Mesendoderm (in vitro differentiated cells): ENCODE data around the gene RBM39.
"Not testable (repeated sequence)": the region's sequence is repeated elsewhere in the genome, so short reads cannot be mapped to it uniquely, and the experiment has no call there.

Source experiments
- DNase-seq: peaks from one replicate; pipeline ENCODE4 v3.0.0; 2013
- H2AK5ac ChIP-seq: 2 replicates; pipeline ENCODE4 v1.6.1; 2013; ENCODE audit warnings: low read length, inconsistent platforms
- H2BK120ac ChIP-seq: 2 replicates; pipeline ENCODE4 v1.6.1; 2013; ENCODE audit warnings: low read depth, mild to moderate bottlenecking, low read length, moderate library complexity, mixed read lengths
- H2BK15ac ChIP-seq: replicated peaks from 2 replicates; pipeline ENCODE4 v1.6.1; 2013; ENCODE audit warnings: low read depth, mild to moderate bottlenecking, moderate library complexity
- H2BK5ac ChIP-seq: 2 replicates; pipeline ENCODE4 v1.6.1; 2013; ENCODE audit warnings: low read length, inconsistent platforms
- H3K18ac ChIP-seq: 2 replicates; pipeline ENCODE4 v1.6.1; 2013; ENCODE audit warnings: mild to moderate bottlenecking, low read length, mixed read lengths
- H3K23ac ChIP-seq: one replicate; pipeline ENCODE4 v1.6.1; 2013; ENCODE audit warnings: low read length
- H3K27ac ChIP-seq: 2 replicates; pipeline ENCODE4 v1.5.1; 2013; ENCODE audit warnings: low read depth, mild to moderate bottlenecking, inconsistent platforms, low read length, moderate library complexity
- H3K27me3 ChIP-seq: 2 replicates; pipeline ENCODE4 v1.6.1; 2013; ENCODE audit warnings: low read length, control low read depth, mild to moderate bottlenecking, inconsistent platforms; ENCODE audit not compliant: insufficient read depth, poor library complexity
- H3K36me3 ChIP-seq: 2 replicates; pipeline ENCODE4 v1.6.1; 2013; ENCODE audit warnings: low read length, inconsistent platforms; ENCODE audit not compliant: control insufficient read depth, insufficient read depth
- H3K4ac ChIP-seq: one replicate; pipeline ENCODE4 v1.6.1; 2013; ENCODE audit warnings: low read depth, mild to moderate bottlenecking, low read length, moderate library complexity
- H3K4me1 ChIP-seq: 2 replicates; pipeline ENCODE4 v1.6.1; 2013; ENCODE audit warnings: low read depth, low read length, inconsistent platforms; ENCODE audit not compliant: control insufficient read depth
- H3K4me2 ChIP-seq: 2 replicates; pipeline ENCODE4 v1.6.1; 2013; ENCODE audit warnings: low read length
- H3K4me3 ChIP-seq: 2 replicates; pipeline ENCODE4 v1.5.1; 2013; ENCODE audit warnings: mild to moderate bottlenecking, low read length
- H3K56ac ChIP-seq: one replicate; pipeline ENCODE4 v1.6.1; 2013; ENCODE audit warnings: low read length
- H3K79me1 ChIP-seq: 2 replicates; pipeline ENCODE4 v1.6.1; 2013; ENCODE audit warnings: low read length, inconsistent platforms
- H3K79me2 ChIP-seq: 2 replicates; pipeline ENCODE4 v1.6.1; 2013; ENCODE audit warnings: mild to moderate bottlenecking, low read length; ENCODE audit not compliant: control insufficient read depth, insufficient read depth
- H3K9ac ChIP-seq: 2 replicates; pipeline ENCODE4 v1.6.1; 2013; ENCODE audit warnings: low read length, inconsistent platforms
- H4K5ac ChIP-seq: one replicate; pipeline ENCODE4 v1.6.1; 2013; ENCODE audit warnings: low read length
- H4K8ac ChIP-seq: one replicate; pipeline ENCODE4 v1.6.1; 2013; ENCODE audit warnings: low read depth, mild to moderate bottlenecking, control low read depth, low read length, moderate library complexity
- whole genome bisulfite sequencing: extraction: QIAGEN DNeasy Blood & Tissue Kit; methylation state at CpG from one replicate; pipeline ENCODE4 v1.1.7; 2013; ENCODE audit warnings: low lambda C conversion rate, missing lambda C conversion rate; ENCODE audit not compliant: insufficient coverage; ENCODE audit errors: extremely low coverage; 5-methylcytosine and 5-hydroxymethylcytosine counted together

The RBM39 gene

DNA sequence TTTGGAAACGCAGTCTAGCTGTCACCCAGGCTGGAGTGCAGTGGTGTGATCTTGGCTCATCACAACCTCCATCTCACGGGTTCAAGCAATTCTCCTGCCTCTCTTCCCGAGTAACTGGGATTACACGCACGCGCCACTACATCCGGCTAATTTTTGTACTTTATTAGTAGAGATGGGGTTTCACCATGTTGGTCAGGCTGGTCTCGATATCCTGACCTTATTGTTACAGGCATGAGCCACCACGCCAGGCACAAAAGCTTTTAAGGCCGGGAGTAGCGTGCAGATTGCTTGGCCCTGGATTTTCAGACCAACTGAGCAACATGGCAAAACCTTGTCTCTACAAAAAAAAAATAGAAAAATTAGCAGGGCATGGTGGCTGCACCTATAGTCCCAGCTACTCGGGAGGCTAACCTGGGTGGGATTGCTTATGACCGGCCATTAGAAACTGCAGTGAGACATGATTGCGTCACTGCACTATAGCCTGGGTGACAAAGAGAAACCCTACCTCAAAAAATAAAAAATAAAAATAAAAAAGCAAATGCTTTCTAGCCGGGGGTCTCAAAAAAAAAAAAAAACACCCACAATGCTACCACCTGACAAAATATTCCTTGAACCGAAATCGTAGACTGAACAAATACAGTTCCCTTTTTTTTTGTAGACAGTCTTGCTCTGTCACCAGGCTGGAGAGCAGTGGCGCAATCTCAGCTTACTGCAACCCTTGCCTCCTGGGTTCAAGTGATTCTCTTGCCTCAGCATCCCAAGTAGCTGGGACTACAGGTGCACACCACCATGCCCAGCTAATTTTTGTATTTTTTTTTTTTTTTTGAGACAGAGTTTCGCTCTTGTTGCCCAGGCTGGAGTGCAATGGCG, 15.0 kb downstream of the RBM39 start:
- Histone ChIP-seq H3K23ac (no peak overlapping the region), H2BK5ac (no peak overlapping the region), H3K4me1 (no peaks in the 10 kb centered on the region), H3K18ac (no peak overlapping the region), H2BK120ac (no peak overlapping the region), H4K5ac (no peak overlapping the region), H3K27ac (no peak overlapping the region), H3K4me3 (no peak overlapping the region), H3K79me2 (peaks cover 42% of the 10 kb centered on the region), H4K8ac (no peak overlapping the region), H3K9ac (no peak overlapping the region), H3K56ac (no peak overlapping the region), H3K36me3 (peaks cover 17% of the 10 kb centered on the region), H3K27me3 (no peaks in the 10 kb centered on the region), H3K4me2 (no peak overlapping the region), H2AK5ac (no peak overlapping the region), H3K79me1 (peaks cover 11% of the 10 kb centered on the region), H3K4ac (no peak overlapping the region), H2BK15ac (no peak overlapping the region)
- no CpG with 5 or more reads among the region's 20 CpGs for WGBS
- DNase-seq = no peak

DNA sequence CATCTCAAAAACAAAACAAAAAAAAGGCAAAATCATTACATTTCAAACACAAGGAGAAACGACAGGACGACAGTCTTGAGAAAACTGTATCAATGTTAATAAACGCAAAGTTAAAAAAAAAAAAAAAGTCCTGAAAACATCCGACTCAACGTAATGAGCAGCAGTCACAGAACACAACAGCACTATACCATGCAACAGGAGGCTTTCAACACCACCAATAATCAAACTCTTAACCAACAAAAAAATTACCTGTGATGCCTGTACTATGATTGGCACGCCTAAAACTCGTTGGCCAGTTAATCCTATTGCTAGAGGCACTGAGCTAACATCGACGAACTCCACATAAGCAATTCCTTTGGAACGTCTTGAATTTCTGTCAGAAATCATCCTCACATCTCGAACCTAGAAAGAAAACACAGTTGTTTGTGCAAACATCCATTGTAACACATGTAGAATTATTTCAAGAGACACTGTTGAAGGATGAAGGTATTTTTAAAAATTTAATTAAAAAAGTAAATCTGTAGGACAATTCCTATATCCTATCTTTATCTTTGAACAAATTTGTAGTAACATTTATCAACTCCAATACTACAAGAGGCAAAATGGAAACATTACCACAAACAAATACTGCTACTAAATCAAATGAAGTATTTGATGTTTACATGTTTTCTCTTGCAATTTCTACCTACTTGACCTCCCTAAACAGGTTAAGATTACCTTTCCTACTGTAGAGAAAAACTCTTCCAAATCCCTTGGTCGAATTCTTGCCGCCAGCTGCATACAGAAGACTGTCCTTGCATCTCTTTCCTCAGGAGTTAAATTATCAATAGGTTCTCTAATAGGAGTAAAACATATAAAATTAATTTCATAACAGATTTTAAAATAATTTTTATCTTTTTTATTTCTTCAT, 17.5 kb downstream of the RBM39 start:
- H3K9ac ChIP-seq = no peak overlapping the region
- H3K56ac ChIP-seq = no peak overlapping the region
- H2BK5ac ChIP-seq = no peak overlapping the region
- no CpG with 5 or more reads among the region's 13 CpGs for WGBS
- no peak overlapping the region for H3K27ac ChIP-seq
- H3K23ac ChIP-seq = no peak overlapping the region
- no peak overlapping the region for H2AK5ac ChIP-seq
- H2BK120ac ChIP-seq = no peak overlapping the region
- H3K18ac ChIP-seq = no peak overlapping the region
- H3K4ac ChIP-seq = no peak overlapping the region
- no peak for DNase-seq
- H3K36me3 ChIP-seq = peaks cover 28% of the 10 kb centered on the region
- H4K5ac ChIP-seq = no peak overlapping the region
- H2BK15ac ChIP-seq = no peak overlapping the region
- no peaks in the 10 kb centered on the region for H3K27me3 ChIP-seq
- H4K8ac ChIP-seq = no peak overlapping the region
- no peak overlapping the region for H3K4me3 ChIP-seq
- peaks cover 15% of the 10 kb centered on the region for H3K79me1 ChIP-seq
- H3K4me2 ChIP-seq = no peak overlapping the region
- H3K4me1 ChIP-seq = no peaks in the 10 kb centered on the region
- peaks cover 42% of the 10 kb centered on the region for H3K79me2 ChIP-seq

DNA sequence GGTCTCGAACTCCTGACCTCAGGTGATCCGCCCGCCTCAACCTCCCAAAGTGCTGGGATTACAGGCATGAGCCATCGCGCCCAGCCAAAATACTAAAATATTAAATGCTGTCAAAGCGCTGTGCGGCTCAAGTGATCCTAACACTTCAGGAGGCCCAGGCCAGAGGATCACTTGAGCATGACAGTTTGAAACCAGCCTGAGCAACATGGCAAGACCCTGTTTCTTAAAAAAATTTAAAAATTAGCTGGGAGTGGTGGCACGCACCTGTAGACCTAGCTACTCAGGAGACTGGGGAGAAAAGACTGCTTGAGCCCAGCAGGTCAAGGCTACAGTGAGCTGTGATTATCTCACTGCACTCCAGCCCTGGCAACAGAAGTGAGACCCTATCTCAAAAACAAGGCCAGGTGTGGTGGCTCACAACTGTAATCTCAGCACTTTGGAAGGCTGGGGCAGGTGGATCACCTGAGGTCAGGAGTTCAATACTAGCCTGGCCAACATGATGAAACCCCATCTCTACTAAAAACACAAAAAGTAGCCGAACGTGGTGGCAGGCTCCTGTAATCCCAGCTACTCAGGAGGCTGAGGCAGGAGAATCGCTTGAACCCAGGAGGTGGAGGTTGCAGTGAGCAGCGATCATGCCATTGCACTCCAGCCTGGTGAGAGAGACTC, 18.3 kb downstream of the RBM39 start:
- not testable (repeated sequence) for H4K5ac ChIP-seq, H3K4me3 ChIP-seq, H3K9ac ChIP-seq, H2AK5ac ChIP-seq, H3K27me3 ChIP-seq, DNase-seq, H4K8ac ChIP-seq, H3K27ac ChIP-seq, H2BK15ac ChIP-seq, H3K18ac ChIP-seq, H3K4me2 ChIP-seq, H3K56ac ChIP-seq, H3K23ac ChIP-seq, H3K4me1 ChIP-seq, H2BK5ac ChIP-seq, H2BK120ac ChIP-seq, H3K4ac ChIP-seq
- Histone ChIP-seq H3K79me2 (peaks cover 38% of the 10 kb centered on the region), H3K79me1 (peaks cover 17% of the 10 kb centered on the region), H3K36me3 (peaks cover 31% of the 10 kb centered on the region)
- WGBS = no CpG with 5 or more reads among the region's 12 CpGs

DNA sequence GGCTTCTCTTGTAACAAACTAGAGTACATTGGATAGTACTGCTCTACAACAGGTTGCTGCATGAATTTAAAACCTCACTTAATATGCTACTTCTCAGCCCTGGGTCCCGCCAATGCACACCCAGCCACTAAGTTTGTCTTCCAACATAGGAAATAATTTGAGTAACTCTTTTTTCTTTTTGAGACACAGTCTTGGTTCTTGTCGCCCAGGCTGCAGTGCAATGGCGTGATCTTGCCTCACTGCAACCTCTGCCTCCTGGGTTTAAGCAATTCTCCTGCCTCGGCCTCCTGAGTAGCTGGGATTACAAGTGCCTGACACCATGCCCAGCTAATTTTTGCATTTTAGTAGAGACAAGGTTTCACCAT, 18.8 kb downstream of the RBM39 start:
- not testable (repeated sequence) for H3K4me2 ChIP-seq, H2AK5ac ChIP-seq, H4K8ac ChIP-seq, H3K27ac ChIP-seq, H3K9ac ChIP-seq, H3K4me1 ChIP-seq, H3K23ac ChIP-seq, H3K18ac ChIP-seq, H4K5ac ChIP-seq, H3K4ac ChIP-seq, H3K56ac ChIP-seq, H2BK15ac ChIP-seq, DNase-seq, H3K27me3 ChIP-seq, H2BK120ac ChIP-seq, H2BK5ac ChIP-seq, H3K4me3 ChIP-seq
- H3K79me2 ChIP-seq = peaks cover 35% of the 10 kb centered on the region
- H3K79me1 ChIP-seq = peaks cover 17% of the 10 kb centered on the region
- no CpG with 5 or more reads among the region's 4 CpGs for WGBS
- peaks cover 32% of the 10 kb centered on the region for H3K36me3 ChIP-seq

DNA sequence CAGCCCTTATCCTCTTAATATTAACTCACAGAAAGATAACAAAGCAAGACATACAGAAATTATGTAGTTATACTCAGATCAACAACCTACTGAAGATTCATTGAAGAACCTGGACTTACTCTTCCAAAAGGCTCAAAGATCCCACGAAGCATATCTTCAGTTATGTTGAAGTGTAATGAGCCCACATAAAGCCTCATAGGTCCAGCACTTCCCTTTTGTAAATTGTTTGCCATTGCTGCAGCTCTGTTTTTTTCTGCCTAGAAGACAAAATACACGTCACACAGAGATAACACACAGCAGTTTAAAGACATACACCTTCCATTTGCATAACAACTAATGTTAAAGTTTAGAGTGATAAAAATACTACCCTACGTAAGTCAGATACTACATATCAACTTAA, 20.4 kb downstream of the RBM39 start:
- Histone ChIP-seq H2BK15ac (no peak overlapping the region), H2BK120ac (no peak overlapping the region), H3K56ac (no peak overlapping the region), H3K23ac (no peak overlapping the region), H3K4me3 (no peak overlapping the region), H3K9ac (no peak overlapping the region), H3K79me2 (peaks cover 34% of the 10 kb centered on the region), H4K8ac (peak overlapping the region; percentile 28), H3K4ac (no peak overlapping the region), H3K79me1 (peaks cover 13% of the 10 kb centered on the region), H3K27me3 (no peaks in the 10 kb centered on the region), H3K4me2 (no peak overlapping the region), H3K27ac (no peak overlapping the region), H2AK5ac (no peak overlapping the region), H3K4me1 (no peaks in the 10 kb centered on the region), H3K18ac (no peak overlapping the region), H4K5ac (no peak overlapping the region), H2BK5ac (no peak overlapping the region), H3K36me3 (peaks cover 33% of the 10 kb centered on the region)
- DNase-seq = no peak
- no CpG with 5 or more reads among the region's 3 CpGs for WGBS
